ENCODE measurements around the gene FAAP20.

The FAAP20 gene

GRCh38 chr1:2186901-2187300 lies 7.7 kb downstream of the FAAP20 start:
- no peaks in the 10 kb centered on the region for H3K79me2 ChIP-seq
- no peaks in the 10 kb centered on the region for H3K36me3 ChIP-seq (ENCODE audit: control insufficient read depth, insufficient read depth, low read length)
- no peaks in the 10 kb centered on the region for H3K9me3 ChIP-seq (ENCODE audit: control insufficient read depth, low read length)
- H3K4me1 ChIP-seq: no peaks in the 10 kb centered on the region
- no peak overlapping the region for H3K9ac ChIP-seq
- no peak overlapping the region for H3K27ac ChIP-seq
- H3K27me3 ChIP-seq (ENCODE audit: control insufficient read depth, insufficient read depth, low read length): no peaks in the 10 kb centered on the region
- no peak overlapping the region for H3K4me2 ChIP-seq (ENCODE audit: low read length)
- no peak overlapping the region for H2AFZ ChIP-seq
- TF ChIP-seq CTCF (IDR thresholded peaks at IDR 0.05): no peak
- no peak overlapping the region for H3K4me3 ChIP-seq (ENCODE audit: low read depth, low read length)

- no peaks in the 10 kb centered on the region for H3K4me1 ChIP-seq
- H3K79me2 ChIP-seq: no peaks in the 10 kb centered on the region
- H3K9ac ChIP-seq: no peak overlapping the region
- H3K27me3 ChIP-seq (ENCODE audit: control insufficient read depth, insufficient read depth, low read length): no peaks in the 10 kb centered on the region
- H3K4me3 ChIP-seq (ENCODE audit: low read depth, low read length): no peak overlapping the region
- no peak for TF ChIP-seq CTCF (IDR thresholded peaks at IDR 0.05)
- H2AFZ ChIP-seq: no peak overlapping the region
- H3K4me2 ChIP-seq (ENCODE audit: low read length): no peak overlapping the region
- no peaks in the 10 kb centered on the region for H3K36me3 ChIP-seq (ENCODE audit: control insufficient read depth, insufficient read depth, low read length)
- no peaks in the 10 kb centered on the region for H3K9me3 ChIP-seq (ENCODE audit: control insufficient read depth, low read length)
- H3K27ac ChIP-seq: no peak overlapping the region
These were observed 8.4 kb downstream of the FAAP20 start for GRCh38 chr1:2185880-2186855.

- Histone ChIP-seq H3K9me3 (ENCODE audit: control insufficient read depth, low read length) (no peaks in the 10 kb centered on the region), H3K4me3 (ENCODE audit: low read depth, low read length) (no peak overlapping the region), H3K4me1 (no peaks in the 10 kb centered on the region), H3K27ac (no peak overlapping the region), H3K36me3 (ENCODE audit: control insufficient read depth, insufficient read depth, low read length) (no peaks in the 10 kb centered on the region), H2AFZ (no peak overlapping the region), H3K4me2 (ENCODE audit: low read length) (no peak overlapping the region), H3K79me2 (no peaks in the 10 kb centered on the region), H3K9ac (no peak overlapping the region), H3K27me3 (ENCODE audit: control insufficient read depth, insufficient read depth, low read length) (no peaks in the 10 kb centered on the region)
- no peak for TF ChIP-seq CTCF (IDR thresholded peaks at IDR 0.05)
These were observed 9.6 kb downstream of the FAAP20 start for GRCh38 chr1:2184934-2185333.

- Histone ChIP-seq H3K27me3 (ENCODE audit: control insufficient read depth, insufficient read depth, low read length) (no peaks in the 10 kb centered on the region), H3K9ac (no peak overlapping the region), H3K4me2 (ENCODE audit: low read length) (no peak overlapping the region), H3K36me3 (ENCODE audit: control insufficient read depth, insufficient read depth, low read length) (no peaks in the 10 kb centered on the region), H3K4me1 (no peaks in the 10 kb centered on the region), H3K79me2 (no peaks in the 10 kb centered on the region), H3K27ac (no peak overlapping the region), H3K4me3 (ENCODE audit: low read depth, low read length) (no peak overlapping the region), H2AFZ (no peak overlapping the region), H3K9me3 (ENCODE audit: control insufficient read depth, low read length) (no peaks in the 10 kb centered on the region)
- no peak for TF ChIP-seq CTCF (IDR thresholded peaks at IDR 0.05)
These were observed 10.0 kb downstream of the FAAP20 start for GRCh38 chr1:2184531-2184930.

GRCh38 chr1:2183937-2184334 lies 10.6 kb downstream of the FAAP20 start:
- H3K4me1 ChIP-seq: no peaks in the 10 kb centered on the region
- H3K4me3 ChIP-seq (ENCODE audit: low read depth, low read length): no peak overlapping the region
- no peaks in the 10 kb centered on the region for H3K79me2 ChIP-seq
- no peak overlapping the region for H3K27ac ChIP-seq
- H3K9ac ChIP-seq: no peak overlapping the region
- no peak overlapping the region for H2AFZ ChIP-seq
- H3K4me2 ChIP-seq (ENCODE audit: low read length): no peak overlapping the region
- H3K9me3 ChIP-seq (ENCODE audit: control insufficient read depth, low read length): no peaks in the 10 kb centered on the region
- H3K27me3 ChIP-seq (ENCODE audit: control insufficient read depth, insufficient read depth, low read length): no peaks in the 10 kb centered on the region
- no peak for TF ChIP-seq CTCF (IDR thresholded peaks at IDR 0.05)
- H3K36me3 ChIP-seq (ENCODE audit: control insufficient read depth, insufficient read depth, low read length): no peaks in the 10 kb centered on the region
